Measurements from ENCODE around the gene CRYBG3. TPM values are rescaled to one million over a fixed set of nuclear protein-coding genes. Genes with fewer than 3 reads are reported as not detected.

Gene CRYBG3
- total RNA-seq, 1 donor from 2014 or later: 13.4 TPM

GRCh38 chr3:97839944-97840343 lies 18.1 kb downstream of the CRYBG3 start:
- no peaks in the 10 kb centered on the region for H3K36me3 ChIP-seq (ENCODE audit: control insufficient read depth, insufficient read depth, low read length)
- no peaks in the 10 kb centered on the region for H3K27me3 ChIP-seq (ENCODE audit: control insufficient read depth, insufficient read depth, low read length)
- FAIRE-seq (no peak), DNase-seq (ENCODE audit: low read depth) (no peak)
- TF ChIP-seq CTCF (IDR thresholded peaks at IDR 0.05; ENCODE audit: insufficient read depth, low read length, severe bottlenecking): no peak
- H3K4me3 ChIP-seq (ENCODE audit: low read depth, low read length): no peak overlapping the region

GRCh38 chr3:97841304-97841703 lies 19.5 kb downstream of the CRYBG3 start:
- FAIRE-seq: no peak
- no peak for TF ChIP-seq CTCF (IDR thresholded peaks at IDR 0.05; ENCODE audit: insufficient read depth, low read length, severe bottlenecking)
- H3K4me3 ChIP-seq (ENCODE audit: low read depth, low read length): no peak overlapping the region

GRCh38 chr3:97841956-97842355 lies 20.1 kb downstream of the CRYBG3 start:
- no peak for FAIRE-seq
- Histone ChIP-seq H3K27me3 (ENCODE audit: control insufficient read depth, insufficient read depth, low read length) (no peaks in the 10 kb centered on the region), H3K4me3 (ENCODE audit: low read depth, low read length) (no peak overlapping the region), H3K36me3 (ENCODE audit: control insufficient read depth, insufficient read depth, low read length) (peaks cover 2% of the 10 kb centered on the region)
- no peak for TF ChIP-seq CTCF (IDR thresholded peaks at IDR 0.05; ENCODE audit: insufficient read depth, low read length, severe bottlenecking)
- no peak for DNase-seq (ENCODE audit: low read depth)

More at GRCh38 chr3:97841304-97841703, 19.5 kb downstream of the CRYBG3 start:
- Histone ChIP-seq H3K27me3 (ENCODE audit: control insufficient read depth, insufficient read depth, low read length) (no peaks in the 10 kb centered on the region), H3K36me3 (ENCODE audit: control insufficient read depth, insufficient read depth, low read length) (no peaks in the 10 kb centered on the region)
- no peak for DNase-seq (ENCODE audit: low read depth)

- TF ChIP-seq CTCF (IDR thresholded peaks at IDR 0.05; ENCODE audit: insufficient read depth, low read length, severe bottlenecking): no peak
- Histone ChIP-seq H3K4me3 (ENCODE audit: low read depth, low read length) (no peak overlapping the region), H3K36me3 (ENCODE audit: control insufficient read depth, insufficient read depth, low read length) (peaks cover 2% of the 10 kb centered on the region), H3K27me3 (ENCODE audit: control insufficient read depth, insufficient read depth, low read length) (no peaks in the 10 kb centered on the region)
- FAIRE-seq (no peak), DNase-seq (ENCODE audit: low read depth) (no peak)
These were observed 27.0 kb downstream of the CRYBG3 start for GRCh38 chr3:97848779-97849178.

GRCh38 chr3:97857401-97857800 lies 35.6 kb downstream of the CRYBG3 start:
- TF ChIP-seq CTCF (IDR thresholded peaks at IDR 0.05; ENCODE audit: insufficient read depth, low read length, severe bottlenecking): no peak
- Histone ChIP-seq H3K27me3 (ENCODE audit: control insufficient read depth, insufficient read depth, low read length) (no peaks in the 10 kb centered on the region), H3K4me3 (ENCODE audit: low read depth, low read length) (no peak overlapping the region), H3K36me3 (ENCODE audit: control insufficient read depth, insufficient read depth, low read length) (no peaks in the 10 kb centered on the region)
- DNase-seq (ENCODE audit: low read depth) (no peak), FAIRE-seq (no peak)

GRCh38 chr3:97860364-97860763 lies 38.6 kb downstream of the CRYBG3 start:
- DNase-seq (ENCODE audit: low read depth) (no peak), FAIRE-seq (no peak)
- no peak for TF ChIP-seq CTCF (IDR thresholded peaks at IDR 0.05; ENCODE audit: insufficient read depth, low read length, severe bottlenecking)
- Histone ChIP-seq H3K4me3 (ENCODE audit: low read depth, low read length) (no peak overlapping the region), H3K36me3 (ENCODE audit: control insufficient read depth, insufficient read depth, low read length) (no peaks in the 10 kb centered on the region), H3K27me3 (ENCODE audit: control insufficient read depth, insufficient read depth, low read length) (no peaks in the 10 kb centered on the region)

Measured in bronchial epithelial cell (primary cell).